Prostate gland (tissue), 2 donors: ENCODE data around the gene STOML3. TPM values are rescaled to one million over a fixed set of nuclear protein-coding genes. Genes with fewer than 3 reads are reported as not detected.

ENCODE experiments used
- DNase-seq: peaks from one replicate; pipeline ENCODE4 v3.0.0-alpha.2; 2019; ENCODE audit warnings: low spot score
- H3K27ac ChIP-seq, 2 donors: fragments of 200-600 bp; sonication (generic); 2 replicates each; pipeline ENCODE4 v1.5.1; 2017 to 2019
- H3K27me3 ChIP-seq: fragments of 200-600 bp; sonication (generic); replicated peaks from 2 replicates; pipeline ENCODE4 v1.5.1; 2019; ENCODE audit not compliant: insufficient read depth
- H3K36me3 ChIP-seq, 2 donors: fragments of 200-600 bp; sonication (generic); 1 replicate in 1 of 2; 2 replicates in 1 of 2; pipeline versions ENCODE4 v1.5.1 to v1.8.1; 2017 to 2019
- H3K4me1 ChIP-seq: fragments of 200-600 bp; sonication (generic); replicated peaks from 2 replicates; pipeline ENCODE4 v1.5.1; 2019
- H3K4me3 ChIP-seq, 2 donors: fragments of 200-600 bp; sonication (generic); 2 replicates each; pipeline ENCODE4 v1.5.1; 2017 to 2019
- H3K9me3 ChIP-seq: fragments of 200-600 bp; sonication (generic); 2 replicates; pipeline ENCODE4 v1.5.1; 2017
- CTCF ChIP-seq, 4 experiments: fragments of 200-600 bp in 2 of 4; fragments of 450-650 bp in 2 of 4; sonication (generic) in 2 of 4; IDR thresholded peaks; 1 replicate in 3 of 4; 2 replicates in 1 of 4; pipeline ENCODE4 v1.5.1; 2016 to 2019; ENCODE audit warnings: antibody characterized with exemption in 4 of 4, mild to moderate bottlenecking in 2 of 4, moderate library complexity in 2 of 4
- POLR2A ChIP-seq: fragments of 450-650 bp; IDR thresholded peaks from one replicate; pipeline ENCODE4 v1.6.1; 2016; ENCODE audit warnings: antibody characterized with exemption, mild to moderate bottlenecking
- POLR2AphosphoS5 ChIP-seq: sonication (generic); formaldehyde crosslinking; IDR thresholded peaks from one replicate; pipeline ENCODE4 v1.6.1; 2017; ENCODE audit warnings: antibody characterized with exemption
- WGBS: methylation state at CpG from one replicate; pipeline ENCODE4 v1.1.5; 2018; 5-methylcytosine and 5-hydroxymethylcytosine counted together
- intact Hi-C: fragments of 100-400 bp; cut with DNase I; formaldehyde crosslinking; loops from one replicate; pipeline ENCODE4 v1.14.2; 2022
- total RNA-seq, 2 donors: library from RNA; depleted of rRNA; stranded (reverse); fragments of >200 nt; gene quantifications; one replicate each; pipeline ENCODE4 v1.1.0, GENCODE V29; 2016

The STOML3 gene, protein sequence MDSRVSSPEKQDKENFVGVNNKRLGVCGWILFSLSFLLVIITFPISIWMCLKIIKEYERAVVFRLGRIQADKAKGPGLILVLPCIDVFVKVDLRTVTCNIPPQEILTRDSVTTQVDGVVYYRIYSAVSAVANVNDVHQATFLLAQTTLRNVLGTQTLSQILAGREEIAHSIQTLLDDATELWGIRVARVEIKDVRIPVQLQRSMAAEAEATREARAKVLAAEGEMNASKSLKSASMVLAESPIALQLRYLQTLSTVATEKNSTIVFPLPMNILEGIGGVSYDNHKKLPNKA
- not detected for total RNA-seq

- Histone ChIP-seq H3K36me3 (no peaks in the 10 kb centered on the region), H3K4me1 (no peaks in the 10 kb centered on the region), H3K4me3 (no peak within 1 kb of the TSS), H3K9me3 (no peaks in the 10 kb centered on the region), H3K27me3 (no peaks in the 10 kb centered on the region), H3K27ac (no peak within 1 kb of the TSS)
- no peak for DNase-seq
- TF ChIP-seq POLR2AphosphoS5 (no peak), CTCF (IDR thresholded peaks at IDR 0.05) (no peak), POLR2A (no peak)
- intact Hi-C loops, result no loop called here
Measured at GRCh38 chr13:38990693-38991092, at the start of gene STOML3. Gene STOML3 (minus strand): TSS chr13:38990831. CDS start chr13:38990721, 110 bp downstream.

DNA sequence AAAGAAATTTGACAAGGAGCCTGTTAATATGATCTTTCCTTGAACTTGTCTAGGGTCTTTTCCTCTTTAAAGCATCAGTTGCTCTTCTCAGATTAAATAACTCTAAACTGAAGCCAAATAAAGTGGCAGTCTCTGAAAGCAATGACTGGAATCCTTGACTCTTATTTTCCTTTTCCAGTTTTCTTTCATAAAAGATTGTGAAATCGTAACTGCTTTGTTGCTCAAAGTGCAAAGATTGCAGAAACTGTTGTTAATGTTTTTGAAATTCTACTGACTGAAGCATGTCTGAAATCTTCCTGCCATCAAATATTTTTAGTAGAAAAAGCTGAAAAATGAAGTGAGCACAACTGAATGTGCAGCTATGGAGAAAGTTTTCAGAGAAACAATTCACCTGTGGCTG lies 49.6 kb upstream of the STOML3 start:
- no peak overlapping the region for H3K4me3 ChIP-seq
- H3K36me3 ChIP-seq, result no peaks in the 10 kb centered on the region
- intact Hi-C loops, result no loop called here
- TF ChIP-seq POLR2A (no peak), POLR2AphosphoS5 (no peak)
- H3K9me3 ChIP-seq, result no peaks in the 10 kb centered on the region
- 45% methylated on average over 1 of the region's 1 CpG for WGBS
- H3K4me1 ChIP-seq, result no peaks in the 10 kb centered on the region
- no peaks in the 10 kb centered on the region for H3K27me3 ChIP-seq
- no peak for DNase-seq
- no peak overlapping the region for H3K27ac ChIP-seq

DNA sequence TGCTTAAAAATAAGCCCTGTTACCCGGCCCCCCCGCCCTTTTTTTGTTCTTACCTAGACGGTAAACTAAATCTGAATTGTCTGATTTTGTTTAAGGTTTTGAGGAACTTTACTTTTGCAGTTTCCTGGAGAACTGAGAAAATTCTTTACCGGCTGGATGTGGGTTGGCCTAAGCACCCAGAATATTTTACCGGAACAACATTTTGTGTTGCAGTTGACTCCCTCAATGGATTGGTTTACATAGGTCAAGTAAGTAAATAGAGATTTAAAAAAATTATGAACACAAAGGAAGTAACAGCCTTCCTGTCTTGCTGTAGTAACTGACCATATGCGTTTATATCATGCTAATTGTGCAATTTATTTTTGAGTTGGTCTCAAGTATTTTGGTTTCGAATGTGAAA lies 48.4 kb upstream of the STOML3 start:
- Histone ChIP-seq H3K27me3 (no peaks in the 10 kb centered on the region), H3K4me1 (no peaks in the 10 kb centered on the region), H3K36me3 (no peaks in the 10 kb centered on the region), H3K4me3 (peak overlapping the region; percentile 68 to 80), H3K27ac (peak overlapping the region; percentile 75 to 77), H3K9me3 (no peaks in the 10 kb centered on the region)
- 25% methylated on average over 7 of the region's 7 CpGs for WGBS
- intact Hi-C loops, result no loop called here
- TF ChIP-seq CTCF (IDR thresholded peaks at IDR 0.05) (no peak), POLR2A (no peak), POLR2AphosphoS5 (no peak)
- no peak for DNase-seq

GRCh38 chr13:39038569-39039030 lies 48.0 kb upstream of the STOML3 start:
- H3K4me3 ChIP-seq, result peak overlapping the region; percentile 68 to 80
- H3K9me3 ChIP-seq, result no peaks in the 10 kb centered on the region
- no peak for DNase-seq
- peak overlapping the region; percentile 75 to 77 for H3K27ac ChIP-seq
- no peaks in the 10 kb centered on the region for H3K27me3 ChIP-seq
- intact Hi-C loops, result no loop called here
- H3K36me3 ChIP-seq, result no peaks in the 10 kb centered on the region
- no peaks in the 10 kb centered on the region for H3K4me1 ChIP-seq
- no peak for TF ChIP-seq CTCF (IDR thresholded peaks at IDR 0.05)
- TF ChIP-seq POLR2A, result no peak
- no peak for TF ChIP-seq POLR2AphosphoS5
- WGBS, result under 1% methylated on average over 15 of the region's 15 CpGs

GRCh38 chr13:39037880-39038568 lies 47.4 kb upstream of the STOML3 start, which contains the start of the genes NHLRC3 and PROSER1:
Gene NHLRC3 (plus strand): TSS chr13:39038456. CDS start chr13:39038640, 184 bp downstream.
Gene PROSER1 (minus strand): TSS chr13:39038089. CDS start chr13:39037242, 847 bp downstream.
- no peaks in the 10 kb centered on the region for H3K9me3 ChIP-seq
- no peaks in the 10 kb centered on the region for H3K27me3 ChIP-seq
- peak; percentile 90 for DNase-seq
- H3K4me1 ChIP-seq, result no peaks in the 10 kb centered on the region
- H3K4me3 ChIP-seq, result peak within 1 kb of the TSS; percentile 68 to 80
- intact Hi-C loops, result no loop called here
- peak within 1 kb of the TSS; percentile 75 to 77 for H3K27ac ChIP-seq
- no peaks in the 10 kb centered on the region for H3K36me3 ChIP-seq
- WGBS, result 0% methylated on average over 35 of the region's 41 CpGs
- TF ChIP-seq POLR2A (peak; percentile 43), CTCF (IDR thresholded peaks at IDR 0.05) (peak in 2 of 4 experiments; percentile 5 to 29), POLR2AphosphoS5 (peak; percentile 85)
